ENCODE data around the gene LAIR1.

LAIR1 gene

DNA sequence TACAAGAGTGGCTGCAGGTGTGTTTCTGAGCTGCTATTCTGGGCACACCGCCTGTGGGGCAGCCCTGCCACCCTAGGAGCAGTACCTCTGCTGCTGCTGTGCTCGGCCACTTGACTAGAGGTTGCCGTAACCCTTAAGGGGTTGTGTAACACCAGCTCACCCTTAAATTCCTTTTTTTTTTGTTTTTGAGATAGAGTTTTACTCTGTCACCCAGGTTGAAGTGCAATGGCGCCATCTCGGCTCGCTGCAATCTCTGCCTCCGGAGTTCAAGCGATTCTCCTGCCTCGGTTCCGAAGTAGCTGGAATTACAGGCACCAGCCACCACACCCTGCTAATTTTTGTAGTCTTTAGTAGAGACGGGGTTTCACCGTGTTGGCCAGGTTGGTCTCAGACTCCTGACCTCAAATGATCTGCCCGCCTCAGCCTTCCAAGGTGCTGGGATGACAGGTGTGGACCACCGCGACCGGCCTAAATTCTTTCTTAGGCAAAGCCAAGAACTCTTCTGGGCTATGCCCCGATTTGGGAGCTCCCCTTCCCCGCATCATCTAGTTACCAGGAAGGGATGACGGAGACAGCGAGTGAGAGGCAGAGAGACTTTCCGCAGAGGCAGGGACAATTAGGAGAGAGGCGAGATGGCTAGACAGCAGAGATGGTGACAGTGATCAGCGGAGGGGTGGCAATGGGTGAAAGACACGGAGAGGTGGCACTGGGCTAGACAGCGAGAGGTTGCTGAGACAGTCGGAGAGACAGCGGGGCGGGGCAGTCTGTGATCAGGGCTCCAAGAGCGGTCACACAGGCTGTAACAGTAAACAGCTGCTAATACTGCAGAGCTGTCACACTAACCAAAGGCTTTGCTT is 47.4 kb downstream of the LAIR1 start:
- no peak for DNase-seq (ENCODE audit: low read depth in 2 of 2)

- no peak for DNase-seq (ENCODE audit: low read depth in 2 of 2)
These were observed 48.0 kb downstream of the LAIR1 start for GRCh38 chr19:54316746-54317107.

- no peak for DNase-seq (ENCODE audit: low read depth in 2 of 2)
These were observed 48.8 kb downstream of the LAIR1 start for GRCh38 chr19:54315956-54316355.

- no peak for DNase-seq (ENCODE audit: low read depth in 2 of 2)
These were observed 52.0 kb downstream of the LAIR1 start, which contains the start of gene LILRA5 for GRCh38 chr19:54312436-54313377. Gene LILRA5 (minus strand): TSS chr19:54313166. CDS start chr19:54313019, 147 bp downstream.

- no peak for DNase-seq (ENCODE audit: low read depth in 2 of 2)
These were observed 52.7 kb downstream of the LAIR1 start for GRCh38 chr19:54312011-54312410.

- no peak for DNase-seq (ENCODE audit: low read depth in 2 of 2)
These were observed 53.2 kb downstream of the LAIR1 start for GRCh38 chr19:54311486-54311885.

GRCh38 chr19:54310543-54310942 is 54.2 kb downstream of the LAIR1 start:
- no peak for DNase-seq (ENCODE audit: low read depth in 2 of 2)

- no peak for DNase-seq (ENCODE audit: low read depth in 2 of 2)
These were observed 54.9 kb downstream of the LAIR1 start for GRCh38 chr19:54309811-54310210.

DNA sequence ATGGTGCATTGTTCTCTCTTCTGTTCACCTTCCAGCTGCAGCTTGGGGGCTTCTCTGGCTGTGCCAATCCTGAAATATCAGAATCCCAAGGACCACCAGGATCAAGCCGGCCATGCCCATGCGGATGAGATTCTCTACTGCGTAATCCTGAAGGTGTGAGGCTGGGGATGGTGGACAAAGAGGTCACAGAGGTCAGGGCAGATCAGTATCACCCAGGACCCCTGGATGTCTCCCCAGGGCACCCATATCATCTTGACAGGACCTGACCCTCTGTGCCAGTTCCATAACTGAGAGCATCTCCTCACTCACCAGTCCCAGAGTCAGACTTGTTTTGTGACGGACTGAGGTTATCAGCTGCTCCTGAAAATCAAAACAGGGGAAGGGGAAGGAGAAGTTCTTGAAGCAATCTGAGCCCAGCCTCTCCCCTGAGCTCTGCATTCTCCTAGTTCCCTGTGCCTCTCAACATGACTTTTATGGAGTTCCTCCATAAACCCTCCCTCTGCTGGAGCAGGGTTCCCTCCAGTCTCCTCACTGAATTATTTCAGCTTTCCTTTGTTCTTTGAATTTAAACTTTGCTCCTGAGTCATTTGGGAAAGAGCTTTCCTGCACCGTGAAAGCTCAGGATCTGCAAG is 57.2 kb downstream of the LAIR1 start:
- no peak for DNase-seq (ENCODE audit: low read depth in 2 of 2)

DNA sequence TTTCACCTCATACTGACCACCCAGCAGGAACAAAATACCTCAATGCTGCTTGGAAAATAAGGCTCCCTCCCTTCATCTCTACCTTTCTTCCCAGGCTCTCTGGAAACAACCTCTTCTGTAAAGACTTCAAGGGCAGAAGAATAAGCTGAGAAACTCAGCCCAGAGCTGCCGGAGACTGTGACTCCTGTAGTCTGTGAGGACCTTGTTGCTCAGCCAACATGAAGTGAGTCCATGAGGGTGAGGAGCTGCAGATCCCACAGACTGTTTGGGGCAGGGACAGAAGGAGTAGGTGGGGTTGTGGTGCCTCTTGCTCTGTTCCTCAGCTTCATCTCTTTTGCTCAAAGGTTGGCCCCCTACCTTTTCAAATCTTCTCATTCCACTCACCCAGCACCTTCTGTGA is 59.6 kb downstream of the LAIR1 start:
- DNase-seq (ENCODE audit: low read depth in 2 of 2) = no peak

DNA sequence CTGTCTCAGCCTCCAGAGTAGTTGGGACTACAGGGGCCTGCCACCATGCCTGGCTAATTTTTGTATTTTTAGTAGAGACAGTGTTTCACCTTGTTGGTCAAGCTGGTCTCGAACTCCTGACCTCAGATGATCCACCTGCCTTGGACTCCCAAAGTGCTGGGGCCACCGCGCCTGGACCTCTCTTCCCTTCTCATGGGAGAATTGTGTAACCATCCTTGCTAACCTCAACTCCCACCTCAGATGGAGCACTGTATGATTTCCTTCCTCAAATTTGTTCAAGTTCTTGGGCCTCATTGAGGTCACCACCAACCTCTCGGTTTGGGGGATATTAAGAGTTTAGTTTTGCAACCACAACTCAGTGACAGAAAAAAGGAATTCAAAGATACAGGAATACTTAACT is 62.5 kb downstream of the LAIR1 start:
- no peak for DNase-seq (ENCODE audit: low read depth in 2 of 2)
